ENCODE data around the gene AGTR2. TPM values are rescaled to one million over a fixed set of nuclear protein-coding genes. Genes with fewer than 3 reads are reported as not detected.
"Not testable (repeated sequence)": the region's sequence is repeated elsewhere in the genome, so short reads cannot be mapped to it uniquely, and the experiment has no call there.

Gene AGTR2
- 0.04 TPM in 2 replicates for polyA plus RNA-seq (2013)

DNA sequence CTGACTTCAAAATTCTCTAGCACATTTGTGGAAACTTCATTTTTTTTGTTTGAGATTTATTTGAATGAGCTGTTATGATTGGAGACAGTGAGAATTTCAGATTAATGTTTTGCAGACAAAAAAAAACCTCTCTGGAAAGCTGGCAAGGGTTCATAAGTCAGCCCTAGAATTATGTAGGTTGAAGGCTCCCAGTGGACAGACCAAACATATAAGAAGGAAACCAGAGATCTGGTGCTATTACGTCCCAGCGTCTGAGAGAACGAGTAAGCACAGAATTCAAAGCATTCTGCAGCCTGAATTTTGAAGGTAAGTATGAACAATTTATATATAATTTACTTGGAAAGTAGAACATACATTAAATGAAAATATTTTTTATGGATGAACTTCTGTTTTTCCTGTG lies at the start of gene AGTR2:
AGTR2 (plus strand) TSS at position 234 of the 400 bp plus-strand sequence. CDS start 1,537 bp downstream, outside the sequence.
- Histone ChIP-seq H3K4me3 (ENCODE audit: low read depth, low read length) (no peak within 1 kb of the TSS), H3K18ac (ENCODE audit: low read length) (no peak within 1 kb of the TSS), H3K79me1 (ENCODE audit: low read length) (no peaks in the 10 kb centered on the region), H4K8ac (ENCODE audit: low read depth, low read length) (no peak within 1 kb of the TSS), H3K27me3 (ENCODE audit: insufficient read depth, low read length) (no peaks in the 10 kb centered on the region), H2AFZ (ENCODE audit: insufficient read depth, low read length, poor library complexity) (no peak within 1 kb of the TSS), H3K4ac (ENCODE audit: low read depth, low read length) (no peak within 1 kb of the TSS), H2BK12ac (ENCODE audit: low read length) (no peak within 1 kb of the TSS), H2BK120ac (ENCODE audit: insufficient read depth, low read length, poor library complexity) (no peak within 1 kb of the TSS), H3K9me3 (ENCODE audit: insufficient read depth, low read depth, low read length) (no peaks in the 10 kb centered on the region), H3K4me2 (ENCODE audit: low read length) (no peak within 1 kb of the TSS), H3K36me3 (ENCODE audit: control insufficient read depth in 1 of 2, insufficient read depth in 2 of 2, low read length in 2 of 2) (no peaks in the 10 kb centered on the region), H2AK5ac (ENCODE audit: low read length) (no peak within 1 kb of the TSS), H2BK5ac (ENCODE audit: low read depth, low read length, poor library complexity) (no peak within 1 kb of the TSS), H3K9ac (ENCODE audit: low read length) (no peak within 1 kb of the TSS), H4K91ac (ENCODE audit: low read depth, low read length) (no peak within 1 kb of the TSS), H3K23ac (ENCODE audit: low read length) (no peak within 1 kb of the TSS), H3K4me1 (ENCODE audit: control insufficient read depth in 1 of 2, insufficient read depth in 2 of 2, low read length in 2 of 2) (no peaks in the 10 kb centered on the region), H4K12ac (ENCODE audit: low read depth, low read length) (no peak within 1 kb of the TSS), H3K79me2 (ENCODE audit: control insufficient read depth, insufficient read depth, low read length, poor library complexity) (no peaks in the 10 kb centered on the region), H3K14ac (ENCODE audit: low read length) (no peak within 1 kb of the TSS), H3K27ac (ENCODE audit: low read depth, low read length) (no peak within 1 kb of the TSS)
- no CpG with 5 or more reads among the region's 3 CpGs for WGBS (ENCODE audit: extremely low coverage, insufficient coverage, insufficient read length)
- no peak for DNase-seq

- no CpG with 5 or more reads among the region's 1 CpG for WGBS (ENCODE audit: extremely low coverage, insufficient coverage, insufficient read length)
- Histone ChIP-seq H3K14ac (ENCODE audit: low read length) (no peak overlapping the region), H4K91ac (ENCODE audit: low read depth, low read length) (no peak overlapping the region)
These were observed 35.3 kb upstream of the AGTR2 start for GRCh38 chrX:116135277-116135676.

DNA sequence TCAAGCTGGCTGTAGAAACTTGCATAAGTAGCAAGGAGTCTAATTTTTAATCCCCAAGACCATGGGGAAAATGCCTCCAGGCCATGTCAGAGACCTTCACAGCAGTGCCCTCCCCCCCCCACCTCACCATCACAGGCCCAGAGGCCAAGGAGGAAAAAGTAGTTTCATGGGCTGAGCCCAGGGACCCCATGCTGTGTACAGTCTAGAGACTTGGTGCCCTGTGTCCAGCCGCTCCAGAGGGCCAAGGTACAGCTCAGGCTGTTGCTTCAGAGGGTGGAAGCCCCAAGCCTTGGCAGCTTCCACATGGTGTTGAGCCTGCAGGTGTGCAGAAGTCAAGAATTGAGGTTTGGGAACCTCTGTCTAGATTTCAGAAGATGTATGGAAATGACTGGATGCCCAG lies 29.3 kb upstream of the AGTR2 start:
- not testable (repeated sequence) for H3K79me2 ChIP-seq (ENCODE audit: control insufficient read depth, insufficient read depth, low read length, poor library complexity); H3K18ac ChIP-seq (ENCODE audit: low read length); DNase-seq; H2AFZ ChIP-seq (ENCODE audit: insufficient read depth, low read length, poor library complexity); H3K36me3 ChIP-seq (ENCODE audit: control insufficient read depth in 1 of 2, insufficient read depth in 2 of 2, low read length in 2 of 2); H4K12ac ChIP-seq (ENCODE audit: low read depth, low read length); H3K9ac ChIP-seq (ENCODE audit: low read length); H3K4ac ChIP-seq (ENCODE audit: low read depth, low read length); H3K27ac ChIP-seq (ENCODE audit: low read depth, low read length); H3K27me3 ChIP-seq (ENCODE audit: insufficient read depth, low read length); H4K91ac ChIP-seq (ENCODE audit: low read depth, low read length); H2BK5ac ChIP-seq (ENCODE audit: low read depth, low read length, poor library complexity); H4K8ac ChIP-seq (ENCODE audit: low read depth, low read length); H3K9me3 ChIP-seq (ENCODE audit: insufficient read depth, low read depth, low read length); H3K23ac ChIP-seq (ENCODE audit: low read length); H3K4me1 ChIP-seq (ENCODE audit: control insufficient read depth in 1 of 2, insufficient read depth in 2 of 2, low read length in 2 of 2); H2BK120ac ChIP-seq (ENCODE audit: insufficient read depth, low read length, poor library complexity); H3K14ac ChIP-seq (ENCODE audit: low read length); H2BK12ac ChIP-seq (ENCODE audit: low read length); H3K79me1 ChIP-seq (ENCODE audit: low read length); H2AK5ac ChIP-seq (ENCODE audit: low read length); H3K4me2 ChIP-seq (ENCODE audit: low read length); H3K4me3 ChIP-seq (ENCODE audit: low read depth, low read length)
- no CpG with 5 or more reads among the region's 1 CpG for WGBS (ENCODE audit: extremely low coverage, insufficient coverage, insufficient read length)

More at GRCh38 chrX:116135277-116135676, 35.3 kb upstream of the AGTR2 start:
- no peaks in the 10 kb centered on the region for H3K9me3 ChIP-seq (ENCODE audit: insufficient read depth, low read depth, low read length)
- no peak overlapping the region for H3K27ac ChIP-seq (ENCODE audit: low read depth, low read length)
- H3K9ac ChIP-seq (ENCODE audit: low read length): no peak overlapping the region
- H4K12ac ChIP-seq (ENCODE audit: low read depth, low read length): no peak overlapping the region
- H4K8ac ChIP-seq (ENCODE audit: low read depth, low read length): no peak overlapping the region
- H3K79me2 ChIP-seq (ENCODE audit: control insufficient read depth, insufficient read depth, low read length, poor library complexity): no peaks in the 10 kb centered on the region
- H2AFZ ChIP-seq (ENCODE audit: insufficient read depth, low read length, poor library complexity): no peak overlapping the region
- H2BK120ac ChIP-seq (ENCODE audit: insufficient read depth, low read length, poor library complexity): no peak overlapping the region
- no peak overlapping the region for H3K4ac ChIP-seq (ENCODE audit: low read depth, low read length)
- H3K4me1 ChIP-seq (ENCODE audit: control insufficient read depth in 1 of 2, insufficient read depth in 2 of 2, low read length in 2 of 2): no peaks in the 10 kb centered on the region
- no peak overlapping the region for H3K18ac ChIP-seq (ENCODE audit: low read length)
- no peak for DNase-seq
- H3K36me3 ChIP-seq (ENCODE audit: control insufficient read depth in 1 of 2, insufficient read depth in 2 of 2, low read length in 2 of 2): no peaks in the 10 kb centered on the region
- H3K79me1 ChIP-seq (ENCODE audit: low read length): no peaks in the 10 kb centered on the region
- H3K23ac ChIP-seq (ENCODE audit: low read length): no peak overlapping the region
- H3K4me2 ChIP-seq (ENCODE audit: low read length): no peak overlapping the region
- H3K27me3 ChIP-seq (ENCODE audit: insufficient read depth, low read length): no peaks in the 10 kb centered on the region
- H3K4me3 ChIP-seq (ENCODE audit: low read depth, low read length): no peak overlapping the region
- H2AK5ac ChIP-seq (ENCODE audit: low read length): no peak overlapping the region
- no peak overlapping the region for H2BK5ac ChIP-seq (ENCODE audit: low read depth, low read length, poor library complexity)
- no peak overlapping the region for H2BK12ac ChIP-seq (ENCODE audit: low read length)

- Histone ChIP-seq H2BK120ac (ENCODE audit: insufficient read depth, low read length, poor library complexity) (no peak overlapping the region), H3K27ac (ENCODE audit: low read depth, low read length) (no peak overlapping the region), H2AFZ (ENCODE audit: insufficient read depth, low read length, poor library complexity) (no peak overlapping the region), H3K18ac (ENCODE audit: low read length) (no peak overlapping the region), H3K4me1 (ENCODE audit: control insufficient read depth in 1 of 2, insufficient read depth in 2 of 2, low read length in 2 of 2) (no peaks in the 10 kb centered on the region), H3K9ac (ENCODE audit: low read length) (no peak overlapping the region), H3K36me3 (ENCODE audit: control insufficient read depth in 1 of 2, insufficient read depth in 2 of 2, low read length in 2 of 2) (no peaks in the 10 kb centered on the region), H2BK12ac (ENCODE audit: low read length) (no peak overlapping the region), H2BK5ac (ENCODE audit: low read depth, low read length, poor library complexity) (no peak overlapping the region), H3K4ac (ENCODE audit: low read depth, low read length) (no peak overlapping the region), H4K8ac (ENCODE audit: low read depth, low read length) (no peak overlapping the region), H3K4me2 (ENCODE audit: low read length) (no peak overlapping the region), H3K14ac (ENCODE audit: low read length) (no peak overlapping the region), H3K79me1 (ENCODE audit: low read length) (no peaks in the 10 kb centered on the region), H3K23ac (ENCODE audit: low read length) (no peak overlapping the region), H4K91ac (ENCODE audit: low read depth, low read length) (no peak overlapping the region), H3K79me2 (ENCODE audit: control insufficient read depth, insufficient read depth, low read length, poor library complexity) (no peaks in the 10 kb centered on the region), H2AK5ac (ENCODE audit: low read length) (no peak overlapping the region), H3K4me3 (ENCODE audit: low read depth, low read length) (no peak overlapping the region), H4K12ac (ENCODE audit: low read depth, low read length) (no peak overlapping the region), H3K27me3 (ENCODE audit: insufficient read depth, low read length) (no peaks in the 10 kb centered on the region), H3K9me3 (ENCODE audit: insufficient read depth, low read depth, low read length) (no peaks in the 10 kb centered on the region)
- WGBS (ENCODE audit: extremely low coverage, insufficient coverage, insufficient read length): no CpG with 5 or more reads among the region's 2 CpGs
- DNase-seq: no peak
These were observed 27.6 kb upstream of the AGTR2 start for GRCh38 chrX:116142976-116143375.
